Glomerular visceral epithelial cell (primary cell): Measurements from ENCODE around the gene MORN1.
"Not testable (repeated sequence)": the region's sequence is repeated elsewhere in the genome, so short reads cannot be mapped to it uniquely, and the experiment has no call there.

Experiments
- DNase-seq: peaks from one replicate; pipeline ENCODE4 v3.0.0-alpha.2; 2016; ENCODE audit errors: extremely low spot score

The MORN1 gene

GRCh38 chr1:2307064-2307605 lies 84.2 kb downstream of the MORN1 start:
- no peak for DNase-seq

GRCh38 chr1:2306151-2306978 lies 85.0 kb downstream of the MORN1 start:
- DNase-seq = no peak

GRCh38 chr1:2304921-2305681 lies 86.3 kb downstream of the MORN1 start:
- DNase-seq = no peak

- no peak for DNase-seq
Observed at GRCh38 chr1:2304282-2304681, 87.1 kb downstream of the MORN1 start.

GRCh38 chr1:2303781-2304180 lies 87.6 kb downstream of the MORN1 start:
- no peak for DNase-seq

- no peak for DNase-seq
Observed at GRCh38 chr1:2303016-2303775, 88.2 kb downstream of the MORN1 start.

- no peak for DNase-seq
Observed at GRCh38 chr1:2302292-2302925, 88.9 kb downstream of the MORN1 start.

GRCh38 chr1:2301607-2302291 lies 89.6 kb downstream of the MORN1 start:
- DNase-seq = no peak

- DNase-seq = no peak
Observed at GRCh38 chr1:2300851-2301606, 90.3 kb downstream of the MORN1 start.

GRCh38 chr1:2300004-2300771 lies 91.2 kb downstream of the MORN1 start:
- DNase-seq = no peak

- no peak for DNase-seq
Observed at GRCh38 chr1:2299131-2299627, 92.2 kb downstream of the MORN1 start.

- no peak for DNase-seq
Observed at GRCh38 chr1:2298685-2299084, 92.7 kb downstream of the MORN1 start.

- DNase-seq = no peak
Observed at GRCh38 chr1:2297246-2298011, 93.9 kb downstream of the MORN1 start.

GRCh38 chr1:2296614-2297013 lies 94.7 kb downstream of the MORN1 start:
- DNase-seq = no peak

- not testable (repeated sequence) for DNase-seq
Observed at GRCh38 chr1:2296211-2296610, 95.1 kb downstream of the MORN1 start.

GRCh38 chr1:2295526-2295925 lies 95.8 kb downstream of the MORN1 start:
- DNase-seq = no peak

GRCh38 chr1:2294725-2295078 lies 96.7 kb downstream of the MORN1 start:
- DNase-seq = no peak

- DNase-seq = no peak
Observed at GRCh38 chr1:2294033-2294724, 97.2 kb downstream of the MORN1 start.
